Loucy (cell line): ENCODE data around the gene PTPRC.

ENCODE experiments used
- EZH2phosphoT487 ChIP-seq: fragments of 200-600 bp; IDR thresholded peaks from 2 replicates; pipeline ENCODE4 v1.6.1; 2018; ENCODE audit warnings: antibody characterized with exemption, mild to moderate bottlenecking, moderate library complexity, borderline replicate concordance
- TF ChIP-seq, protein P1 (sequence below): fragments of 200-600 bp; sonication (generic); conservative IDR thresholded peaks from 2 replicates; pipeline ENCODE4 v1.5.1; 2014; ENCODE audit warnings: mild to moderate bottlenecking, antibody characterized with exemption, low read length

DNA sequence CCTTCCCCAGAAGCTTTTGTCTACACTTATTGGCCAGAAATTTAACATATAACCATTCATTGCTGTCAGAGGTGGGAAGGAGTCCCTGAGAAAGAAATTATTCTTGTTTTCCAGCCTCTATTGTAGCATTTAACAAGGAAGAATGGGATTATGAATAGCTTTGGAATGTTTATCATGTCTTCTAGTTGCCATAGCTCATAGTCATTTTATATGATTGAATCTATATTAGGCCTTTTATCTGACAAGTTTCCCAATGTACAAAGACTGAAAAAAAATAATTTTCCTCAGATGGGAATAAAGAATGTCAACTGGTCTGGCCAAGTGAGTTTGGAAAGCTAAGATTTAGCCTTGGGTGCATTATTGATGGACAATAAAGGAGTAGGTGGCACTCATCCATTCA, 28.3 kb downstream of the PTPRC start:
- TF ChIP-seq, protein P1, sequence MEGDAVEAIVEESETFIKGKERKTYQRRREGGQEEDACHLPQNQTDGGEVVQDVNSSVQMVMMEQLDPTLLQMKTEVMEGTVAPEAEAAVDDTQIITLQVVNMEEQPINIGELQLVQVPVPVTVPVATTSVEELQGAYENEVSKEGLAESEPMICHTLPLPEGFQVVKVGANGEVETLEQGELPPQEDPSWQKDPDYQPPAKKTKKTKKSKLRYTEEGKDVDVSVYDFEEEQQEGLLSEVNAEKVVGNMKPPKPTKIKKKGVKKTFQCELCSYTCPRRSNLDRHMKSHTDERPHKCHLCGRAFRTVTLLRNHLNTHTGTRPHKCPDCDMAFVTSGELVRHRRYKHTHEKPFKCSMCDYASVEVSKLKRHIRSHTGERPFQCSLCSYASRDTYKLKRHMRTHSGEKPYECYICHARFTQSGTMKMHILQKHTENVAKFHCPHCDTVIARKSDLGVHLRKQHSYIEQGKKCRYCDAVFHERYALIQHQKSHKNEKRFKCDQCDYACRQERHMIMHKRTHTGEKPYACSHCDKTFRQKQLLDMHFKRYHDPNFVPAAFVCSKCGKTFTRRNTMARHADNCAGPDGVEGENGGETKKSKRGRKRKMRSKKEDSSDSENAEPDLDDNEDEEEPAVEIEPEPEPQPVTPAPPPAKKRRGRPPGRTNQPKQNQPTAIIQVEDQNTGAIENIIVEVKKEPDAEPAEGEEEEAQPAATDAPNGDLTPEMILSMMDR, result no peak
- TF ChIP-seq EZH2phosphoT487, result no peak
